NCI-H146 (cell line): ENCODE measurements around the gene BAZ2A.
"Not testable (repeated sequence)": the region's sequence is repeated elsewhere in the genome, so short reads cannot be mapped to it uniquely, and the experiment has no call there.

Source experiments
- DNase-seq: peaks from one replicate; lab custom pipeline; 2025; lab: John Stamatoyannopoulos, UW

The BAZ2A gene

GRCh38 chr12:56593909-56594621 is 36.1 kb downstream of the BAZ2A start:
- peak; percentile 60 for DNase-seq

GRCh38 chr12:56591961-56592360 is 38.2 kb downstream of the BAZ2A start:
- no peak for DNase-seq

- DNase-seq, result peak; percentile 91
Measured at GRCh38 chr12:56591126-56591525, 39.0 kb downstream of the BAZ2A start.

GRCh38 chr12:56590237-56590830 is 39.8 kb downstream of the BAZ2A start:
- peak; percentile 70 for DNase-seq

GRCh38 chr12:56589783-56590182 is 40.3 kb downstream of the BAZ2A start:
- no peak for DNase-seq

- DNase-seq, result no peak
Measured at GRCh38 chr12:56585098-56585497, 45.0 kb downstream of the BAZ2A start.

GRCh38 chr12:56581418-56582145 is 48.5 kb downstream of the BAZ2A start:
- no peak for DNase-seq

- no peak for DNase-seq
Measured at GRCh38 chr12:56578983-56579546, 51.1 kb downstream of the BAZ2A start.

- not testable (repeated sequence) for DNase-seq
Measured at GRCh38 chr12:56577248-56577647, 52.9 kb downstream of the BAZ2A start.

GRCh38 chr12:56574210-56574609 is 55.9 kb downstream of the BAZ2A start:
- DNase-seq, result no peak

GRCh38 chr12:56572288-56572687 is 57.8 kb downstream of the BAZ2A start:
- DNase-seq, result no peak

GRCh38 chr12:56571121-56571520 is 59.0 kb downstream of the BAZ2A start:
- DNase-seq, result no peak

- no peak for DNase-seq
Measured at GRCh38 chr12:56568146-56568545, 62.0 kb downstream of the BAZ2A start.

- peak; percentile 27 for DNase-seq
Measured at GRCh38 chr12:56565510-56566101, 64.5 kb downstream of the BAZ2A start.

- DNase-seq, result no peak
Measured at GRCh38 chr12:56551070-56551469, 79.1 kb downstream of the BAZ2A start.

GRCh38 chr12:56546680-56547079 is 83.4 kb downstream of the BAZ2A start:
- DNase-seq, result no peak
